GM18861 (cell line): ENCODE measurements around the gene ABCB9.

ENCODE experiments used
- ATAC-seq: cut with Tn5 transposase; IDR thresholded peaks from one replicate; pipeline ENCODE4 v1.9.1; 2021; ENCODE audit not compliant: unreplicated experiment

ABCB9 gene

GRCh38 chr12:122966743-122967550, 684 bp upstream of the ABCB9 start:
- no peak for ATAC-seq

GRCh38 chr12:122965321-122965751, 927 bp downstream of the ABCB9 start:
- no peak for ATAC-seq

- no peak for ATAC-seq
Observed at GRCh38 chr12:122964439-122965257, 1.6 kb downstream of the ABCB9 start.

GRCh38 chr12:122963941-122964265, 2.4 kb downstream of the ABCB9 start:
- ATAC-seq = no peak

GRCh38 chr12:122961531-122962329, 4.5 kb downstream of the ABCB9 start:
- no peak for ATAC-seq

GRCh38 chr12:122960193-122960569, 6.1 kb downstream of the ABCB9 start:
- ATAC-seq = no peak

GRCh38 chr12:122959566-122960192, 6.6 kb downstream of the ABCB9 start:
- no peak for ATAC-seq

- no peak for ATAC-seq
Observed at GRCh38 chr12:122958198-122958888, 7.9 kb downstream of the ABCB9 start.

GRCh38 chr12:122956035-122956434, 10.2 kb downstream of the ABCB9 start:
- no peak for ATAC-seq

GRCh38 chr12:122955156-122955555, 11.1 kb downstream of the ABCB9 start:
- no peak for ATAC-seq

- ATAC-seq = no peak
Observed at GRCh38 chr12:122951979-122952892, 14.0 kb downstream of the ABCB9 start.

- ATAC-seq = no peak
Observed at GRCh38 chr12:122951406-122951805, 14.9 kb downstream of the ABCB9 start.

GRCh38 chr12:122949816-122950675, 16.2 kb downstream of the ABCB9 start:
- ATAC-seq = no peak

- ATAC-seq = no peak
Observed at GRCh38 chr12:122949405-122949804, 16.9 kb downstream of the ABCB9 start.

- ATAC-seq = no peak
Observed at GRCh38 chr12:122948605-122949004, 17.7 kb downstream of the ABCB9 start.

GRCh38 chr12:122947352-122947792, 18.9 kb downstream of the ABCB9 start:
- no peak for ATAC-seq

GRCh38 chr12:122946690-122947341, 19.4 kb downstream of the ABCB9 start:
- peak; percentile 46 for ATAC-seq
